Lung microvascular endothelial cell (primary cell): ENCODE data around the gene MOXD1. TPM values are rescaled to one million over a fixed set of nuclear protein-coding genes. Genes with fewer than 3 reads are reported as not detected.
"Not testable (repeated sequence)": the region's sequence is repeated elsewhere in the genome, so short reads cannot be mapped to it uniquely, and the experiment has no call there.

Source experiments
- DNase-seq, 2 donors: peaks; one replicate each; pipeline versions ENCODE4 v3.0.0 to v3.0.0-alpha.2; 2010; ENCODE audit warnings: low read depth in 2 of 2
- total RNA-seq: library from RNA; depleted of rRNA; stranded (reverse); fragments of >200 nt; gene quantifications from 2 replicates; pipeline ENCODE4 v1.2.1, GENCODE V29; 2014

MOXD1 gene
- total RNA-seq, 1 donor from 2014 or later: under 0.01 TPM

DNA sequence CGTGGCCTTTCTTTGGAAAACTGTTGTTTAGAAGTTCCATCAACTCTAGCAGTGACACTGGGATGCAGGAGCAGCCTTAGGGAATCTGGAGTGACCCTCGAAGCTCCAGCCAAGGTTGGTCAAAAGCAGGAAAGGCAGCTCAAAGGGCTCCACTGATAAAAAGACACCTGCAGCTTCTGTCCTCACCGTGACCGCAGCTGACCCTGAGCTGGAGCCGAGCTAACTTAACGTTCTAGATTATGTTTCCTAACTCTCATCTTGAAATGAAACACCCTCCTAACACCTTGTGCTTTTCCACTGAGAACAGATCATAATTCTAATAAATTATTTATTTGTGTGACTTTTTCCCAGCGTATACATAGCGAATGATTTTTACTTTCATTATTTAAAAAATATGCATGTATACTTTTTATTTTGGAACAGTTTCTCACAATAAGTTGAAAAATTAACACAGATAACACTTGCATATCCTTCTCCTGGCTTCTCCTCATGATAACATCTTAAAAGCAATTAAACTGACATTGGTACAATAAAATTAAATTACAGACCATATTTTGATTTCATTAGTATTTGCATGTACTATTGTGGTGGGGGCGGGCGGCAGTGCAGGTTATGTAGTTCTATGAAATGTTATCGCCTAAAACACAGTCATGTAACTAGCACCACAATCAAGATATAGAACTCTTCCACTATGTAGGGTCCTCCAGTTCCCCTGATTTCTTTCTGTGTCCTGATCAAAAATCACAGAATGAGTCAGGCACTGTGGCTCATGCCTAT lies 116.1 kb downstream of the MOXD1 start:
- no peak for DNase-seq

DNA sequence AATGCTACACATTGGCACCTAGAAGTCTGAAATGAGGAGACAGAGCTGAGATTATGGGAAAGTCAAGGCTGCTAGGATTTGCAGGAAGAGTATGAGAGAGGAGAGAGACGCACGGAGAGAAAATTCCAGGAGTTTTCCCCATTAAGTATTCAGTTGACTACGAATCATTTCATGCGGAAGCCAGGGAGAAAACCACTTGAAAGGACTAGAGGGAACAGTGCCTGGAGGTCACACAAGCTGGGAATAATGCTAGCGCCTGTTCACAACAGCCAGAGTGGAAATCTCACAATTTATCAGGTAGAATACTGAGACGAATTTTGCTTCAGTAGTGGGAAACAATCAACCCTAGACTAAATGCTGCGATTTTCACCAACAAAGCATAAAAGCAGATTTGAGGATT lies 118.6 kb downstream of the MOXD1 start:
- no peak for DNase-seq

DNA sequence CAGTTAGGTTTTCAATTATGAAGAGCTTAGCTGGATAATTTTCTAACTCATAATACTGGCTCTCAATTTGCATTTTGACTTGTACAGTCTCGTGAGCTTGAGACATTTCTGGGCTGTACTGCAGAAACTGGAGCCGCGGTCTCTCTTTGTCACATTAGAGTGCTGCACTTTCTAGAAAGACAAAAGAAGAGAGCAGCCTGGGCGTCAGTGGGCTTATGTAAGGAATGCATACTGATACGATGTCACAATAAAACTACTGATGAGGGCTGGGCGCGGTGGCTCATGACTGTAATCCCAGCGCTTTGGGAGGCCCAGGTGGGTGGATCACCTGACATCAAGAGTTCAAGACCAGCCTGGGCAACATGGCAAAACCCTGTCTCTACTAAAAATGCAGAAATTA lies 120.8 kb downstream of the MOXD1 start:
- no peak for DNase-seq

DNA sequence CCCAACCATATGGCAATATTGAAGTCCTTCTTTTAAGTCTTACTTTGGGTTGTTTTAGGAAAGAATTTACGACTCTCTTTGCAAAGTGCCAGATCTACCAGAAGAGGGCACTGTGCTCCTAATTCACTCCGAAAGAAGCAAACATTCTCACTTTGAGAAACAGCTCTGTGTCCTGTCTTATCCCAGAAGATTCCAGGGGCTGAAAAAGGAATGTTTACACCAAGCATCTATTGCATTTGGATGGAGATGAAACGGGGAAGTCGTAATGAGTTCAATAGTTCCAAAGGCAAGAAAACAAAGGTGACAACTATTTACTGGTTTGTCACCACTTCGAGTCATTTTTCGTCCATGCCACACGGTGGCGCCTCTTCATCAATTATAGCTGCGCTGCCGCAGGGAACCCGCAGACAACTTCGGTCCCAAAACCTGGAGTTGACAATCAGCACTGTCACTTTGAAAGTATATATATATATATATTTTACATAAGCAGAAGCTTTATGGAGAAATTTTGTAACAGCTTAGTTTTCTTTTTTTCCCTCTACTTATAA lies 121.6 kb downstream of the MOXD1 start:
- peak; percentile 71 to 78 for DNase-seq

DNA sequence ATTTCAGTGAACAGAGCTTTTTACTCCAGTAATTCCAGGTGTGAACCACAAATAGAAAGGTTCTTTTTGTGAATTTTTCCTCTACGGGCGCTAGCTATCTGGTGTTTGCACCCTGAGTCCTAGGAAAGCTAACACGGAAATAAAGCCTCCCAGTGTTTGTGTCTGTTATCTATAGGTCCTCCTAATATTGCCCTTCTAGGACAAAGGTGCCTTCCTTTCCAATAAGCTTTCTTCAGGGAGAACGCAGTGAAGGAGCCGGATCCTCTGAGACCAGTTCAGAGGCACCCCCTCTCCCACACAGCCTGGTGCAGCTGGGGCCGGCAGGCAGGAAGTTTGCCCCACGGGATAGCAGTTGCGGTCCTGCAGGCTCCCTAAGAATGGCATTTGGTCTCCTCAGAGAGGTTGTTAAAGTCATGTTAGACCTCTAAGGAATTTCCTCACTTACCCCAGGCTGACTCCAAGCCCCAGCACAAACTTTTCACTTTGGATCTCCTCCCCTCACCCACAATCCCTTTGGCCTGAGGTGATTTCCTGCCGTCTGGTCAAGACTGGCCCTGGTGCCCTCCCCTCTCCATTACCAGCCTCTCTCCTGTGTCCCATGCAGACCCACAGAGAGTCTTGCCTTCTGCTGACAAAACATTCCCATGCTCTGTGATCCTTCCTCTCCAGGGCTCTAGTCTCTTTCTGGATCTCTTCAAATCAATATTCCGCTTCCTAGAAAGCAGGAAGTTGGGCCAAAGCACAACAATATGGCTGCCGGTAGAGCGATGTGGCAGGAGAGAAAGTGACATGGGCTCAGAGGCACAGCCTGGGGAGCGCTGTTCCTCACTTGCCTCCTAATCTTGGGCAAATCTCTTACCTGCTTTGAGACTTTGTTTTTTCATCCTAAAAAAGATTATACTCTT lies 126.0 kb downstream of the MOXD1 start:
- no peak for DNase-seq

DNA sequence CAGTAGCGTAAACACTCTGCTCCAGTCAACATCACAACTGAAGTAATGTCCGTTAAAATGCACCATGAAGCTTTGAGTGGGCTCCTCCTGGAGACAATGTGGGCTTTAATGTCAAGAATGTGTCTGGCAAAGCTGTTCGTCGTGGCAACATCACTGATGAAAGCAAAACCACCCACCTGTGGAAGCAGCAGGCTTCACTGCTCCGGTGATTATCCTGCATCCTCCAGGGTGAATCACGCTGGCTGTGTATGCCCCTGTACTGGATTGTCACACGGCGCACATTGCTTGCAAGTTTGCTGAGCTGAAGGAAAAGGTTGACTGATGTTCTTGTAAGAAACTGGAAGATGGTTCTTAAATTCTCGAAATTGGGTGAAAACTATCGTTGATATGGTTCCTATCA lies 128.5 kb downstream of the MOXD1 start:
- no peak for DNase-seq

DNA sequence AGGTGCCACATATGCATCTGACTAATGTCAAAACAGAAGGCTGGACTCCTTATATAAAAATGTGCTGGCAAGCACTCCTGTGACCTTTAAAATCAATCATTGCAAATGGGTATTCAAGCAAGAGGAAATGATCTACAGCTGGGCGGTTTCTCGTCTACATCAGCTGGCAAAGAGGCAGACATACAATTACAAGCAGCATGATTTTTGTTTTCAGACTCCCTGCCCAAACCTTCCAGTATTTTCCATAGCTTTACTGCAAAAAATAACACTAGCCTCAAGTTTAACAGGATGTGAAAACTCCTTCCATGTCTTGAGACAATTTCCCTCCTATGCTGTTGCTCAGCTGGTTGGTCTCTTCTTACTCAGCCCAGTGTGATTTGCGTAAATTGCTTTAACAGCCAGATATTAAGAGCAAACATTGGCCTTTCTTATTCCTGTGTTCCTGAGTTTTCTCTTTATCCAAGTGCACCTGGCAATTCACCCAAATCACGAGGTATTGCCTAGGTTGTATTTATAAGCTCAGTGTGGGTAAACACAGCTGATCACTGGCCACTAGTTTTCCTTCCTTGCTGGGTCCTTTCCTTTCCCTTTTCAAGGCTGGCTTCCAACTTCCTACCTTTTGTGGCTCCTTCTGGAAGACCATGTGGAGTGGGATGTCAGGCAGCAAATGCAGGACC lies 130.4 kb downstream of the MOXD1 start:
- DNase-seq: peak in 1 of 2 donors; percentile 87

DNA sequence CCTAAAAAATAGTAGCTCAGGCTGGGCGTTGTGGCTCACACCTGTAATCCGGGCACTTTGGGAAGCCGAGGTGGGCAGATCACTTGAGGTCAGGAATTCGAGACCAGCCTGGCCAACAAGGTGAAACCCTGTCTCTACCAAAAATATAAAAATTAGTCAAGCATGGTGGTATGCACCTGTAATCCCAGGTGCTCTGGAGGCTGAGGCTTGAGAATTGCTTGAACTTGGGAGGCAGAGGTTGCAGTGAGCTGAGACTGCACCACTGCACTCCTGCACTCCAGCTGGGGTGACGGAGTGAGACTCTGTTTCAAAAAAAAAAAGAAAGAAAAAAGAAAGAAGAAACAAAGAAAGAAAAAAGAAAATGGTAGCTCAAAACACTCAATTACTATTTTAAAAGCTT lies 132.6 kb downstream of the MOXD1 start:
- DNase-seq: not testable (repeated sequence)

DNA sequence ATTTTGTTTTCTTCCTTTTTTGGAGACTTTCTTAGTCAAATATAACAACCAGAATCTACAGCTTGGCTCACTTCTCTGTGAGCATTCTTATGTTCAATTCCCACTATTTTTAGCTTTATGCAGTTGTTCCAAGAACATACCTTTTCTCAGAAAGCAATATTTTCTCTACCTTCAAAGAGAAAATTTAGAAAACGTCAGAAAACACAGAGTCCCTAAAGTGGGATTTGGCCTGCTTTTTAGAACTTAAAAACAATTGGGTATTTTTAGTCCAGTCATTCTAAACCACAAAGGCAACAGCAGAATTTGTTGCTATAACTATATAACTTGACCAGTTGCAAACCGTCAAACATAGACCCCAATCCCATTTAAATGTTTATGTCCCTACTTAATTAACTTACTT lies 133.1 kb downstream of the MOXD1 start:
- no peak for DNase-seq

DNA sequence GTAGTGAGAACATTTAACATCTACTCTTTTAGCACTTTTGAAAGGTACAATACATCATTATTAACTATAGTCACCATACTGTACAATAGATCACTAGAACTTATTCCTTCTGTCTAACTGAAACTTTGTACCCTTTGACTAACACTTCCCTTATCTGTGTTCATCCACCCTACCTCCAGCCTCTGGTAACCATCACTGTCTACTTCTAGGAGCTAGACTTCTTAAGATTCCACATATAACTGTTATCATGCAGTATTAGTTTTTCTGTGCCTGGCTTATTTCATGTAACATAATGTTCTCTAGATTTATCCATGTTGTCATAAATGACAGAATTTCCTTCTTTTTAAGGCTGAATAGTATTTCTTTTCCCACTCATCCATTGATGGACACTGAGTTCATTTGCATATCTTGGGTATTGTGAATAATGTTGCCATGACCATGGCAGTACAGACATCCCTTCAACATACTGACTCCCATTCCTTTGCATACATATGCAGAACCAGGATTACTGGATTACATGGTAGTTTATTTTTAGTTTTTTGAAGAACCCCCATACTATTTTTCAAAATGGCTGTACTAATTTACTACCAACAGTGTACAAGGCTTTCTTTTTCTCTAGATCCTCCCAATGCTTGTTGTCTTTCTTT lies 135.7 kb downstream of the MOXD1 start:
- DNase-seq: no peak

DNA sequence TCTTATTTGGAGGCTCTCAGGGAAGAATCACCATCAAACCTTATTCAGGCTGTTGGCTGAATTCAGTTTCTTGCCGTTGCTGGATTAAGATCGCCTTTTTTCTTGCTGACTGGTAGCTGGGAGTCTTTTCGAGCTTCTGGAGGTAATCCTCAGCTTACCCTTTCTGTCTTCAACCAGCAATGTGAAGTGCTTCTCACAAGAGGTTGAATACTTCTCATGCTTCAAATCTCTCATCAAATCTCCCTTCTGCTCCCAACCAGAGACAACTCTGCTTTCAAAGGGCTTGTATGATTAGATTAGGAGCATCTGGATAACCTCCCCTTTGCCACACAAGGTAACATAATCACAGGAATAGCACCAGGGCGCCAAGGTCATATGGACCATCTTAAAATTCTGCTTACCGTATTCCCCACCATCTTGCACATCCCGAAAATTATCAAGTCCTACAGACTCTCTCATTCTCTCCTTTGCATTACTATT lies 137.2 kb downstream of the MOXD1 start:
- DNase-seq: no peak

DNA sequence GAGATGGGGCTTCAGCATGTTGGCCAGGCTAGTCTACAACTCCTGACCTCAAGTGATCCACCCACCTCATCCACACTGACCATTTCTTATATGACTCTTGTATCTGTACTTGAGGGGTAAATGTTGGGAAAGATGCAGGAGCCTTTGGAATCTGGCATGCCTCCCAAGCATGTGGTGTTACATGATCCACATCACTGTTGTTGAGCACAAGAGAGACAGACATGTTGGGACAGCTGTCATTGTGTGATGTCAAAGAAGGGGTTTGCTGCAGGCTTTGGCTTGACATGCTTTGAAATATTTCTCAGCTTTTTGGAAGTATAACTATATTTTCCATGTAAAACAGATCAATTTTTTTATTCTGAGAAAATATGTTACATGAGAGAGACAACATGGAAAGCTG lies 139.9 kb downstream of the MOXD1 start:
- no peak for DNase-seq

DNA sequence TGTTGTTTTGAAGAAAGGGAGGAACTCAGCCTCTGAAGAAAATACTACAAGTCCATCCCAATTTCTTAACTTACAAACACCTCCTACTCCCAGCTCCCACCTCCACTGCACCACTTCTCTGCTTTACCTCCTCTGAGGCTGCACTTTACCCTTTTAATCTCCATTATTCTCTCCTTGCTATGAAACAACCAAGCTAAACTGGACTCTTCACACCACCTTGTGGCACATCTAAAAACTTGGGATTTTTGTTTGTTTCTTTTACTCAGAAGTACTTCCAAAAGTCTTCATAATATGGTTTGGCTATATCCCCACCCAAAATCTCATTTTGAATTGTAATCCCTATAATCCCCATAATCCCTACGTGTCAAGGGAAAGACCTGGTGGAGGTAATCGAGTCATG lies 142.2 kb downstream of the MOXD1 start:
- DNase-seq: peak; percentile 46 to 55

DNA sequence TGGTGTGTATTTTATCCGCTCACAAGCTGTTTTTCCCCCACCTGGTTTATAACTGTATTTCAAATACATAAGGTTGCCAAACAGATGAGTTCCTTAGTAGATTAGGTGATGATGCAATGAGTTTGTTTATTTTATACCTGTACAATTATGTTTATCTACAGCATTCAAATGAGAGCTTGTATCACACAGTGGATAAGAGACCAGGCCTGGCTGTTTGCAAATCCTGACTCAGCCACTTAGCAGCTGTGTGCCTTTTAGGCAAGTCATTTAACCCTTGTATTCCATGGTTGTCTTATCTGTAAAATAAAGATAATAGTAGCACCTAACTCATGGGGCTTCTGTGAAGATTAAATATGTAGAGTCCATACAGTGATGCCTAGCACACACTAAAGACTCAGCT lies 143.7 kb downstream of the MOXD1 start:
- DNase-seq: no peak

DNA sequence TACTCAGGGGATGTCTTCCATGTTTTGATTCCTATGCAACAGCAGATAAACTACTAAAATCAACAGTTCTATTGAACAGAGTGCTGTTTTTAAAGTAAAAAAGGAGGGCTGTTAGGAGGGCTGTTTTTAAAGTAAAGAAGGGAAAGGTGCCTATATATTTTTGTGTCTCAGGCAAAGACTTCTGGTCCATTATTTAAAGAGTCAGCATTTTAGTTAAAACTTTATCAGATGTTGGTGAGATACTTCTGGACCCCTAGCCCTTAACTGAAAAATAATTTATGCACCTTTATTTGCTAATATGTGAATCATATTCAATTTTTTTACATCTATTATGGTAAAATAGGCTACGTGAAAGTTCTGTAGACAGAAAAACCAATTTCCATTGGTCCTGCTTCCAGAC lies 144.8 kb downstream of the MOXD1 start:
- DNase-seq: no peak

DNA sequence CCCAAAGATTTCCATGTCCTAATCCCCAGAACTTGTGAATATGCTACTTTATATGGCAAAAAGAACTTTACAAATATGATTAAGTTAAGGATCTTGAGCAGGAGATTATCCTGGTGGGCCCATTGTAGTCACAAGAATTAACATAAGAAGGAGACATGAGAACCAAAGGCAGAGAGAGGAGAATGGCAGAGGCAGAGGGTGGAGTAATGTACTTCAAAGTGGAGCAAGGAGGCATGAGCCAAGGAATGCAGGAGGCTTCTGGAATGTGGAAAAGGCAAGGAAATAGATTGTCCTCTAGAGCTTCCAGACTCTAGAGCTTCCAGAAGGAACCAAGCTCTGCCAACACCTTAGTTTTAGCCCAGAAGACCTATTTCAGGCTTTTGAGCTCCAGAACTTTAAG lies 147.4 kb downstream of the MOXD1 start:
- DNase-seq: no peak

DNA sequence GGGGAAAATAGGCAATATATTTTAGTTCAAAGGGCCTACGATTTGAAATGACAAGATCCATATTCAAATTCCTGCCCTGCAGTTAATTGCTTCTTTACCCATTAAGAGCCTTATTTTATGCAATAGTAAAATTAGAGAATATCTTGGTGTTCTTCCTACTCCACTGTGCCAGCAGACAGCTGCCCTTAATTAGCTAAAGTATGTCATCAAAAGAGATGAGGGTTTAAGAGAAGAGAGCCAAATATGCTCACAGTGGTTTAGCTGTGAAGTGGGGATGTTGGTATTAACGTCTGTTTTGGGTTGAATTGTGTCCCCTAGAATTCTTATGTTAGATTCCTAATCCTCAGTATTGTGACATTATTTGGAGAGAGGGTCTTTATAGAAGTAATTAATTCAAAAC lies 148.1 kb downstream of the MOXD1 start:
- DNase-seq: no peak

DNA sequence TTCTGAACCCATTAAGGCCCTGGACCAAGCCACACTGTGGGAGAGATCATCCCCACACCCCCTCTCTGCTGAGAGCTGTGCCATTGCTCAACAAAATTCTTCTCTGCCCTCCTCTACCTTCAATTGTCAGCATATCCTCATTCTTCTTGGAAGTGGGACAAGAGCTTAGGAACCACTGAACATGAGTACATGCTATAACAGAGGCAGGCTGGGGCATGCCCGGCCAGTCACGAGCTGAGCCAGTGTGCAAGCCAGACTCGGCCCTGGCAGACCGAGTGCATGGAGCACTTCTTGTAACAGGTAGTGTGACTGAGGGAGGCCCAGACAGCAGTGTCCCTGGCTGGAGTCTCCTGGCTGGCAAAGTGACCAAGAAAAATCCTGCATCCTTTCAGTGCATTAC lies 149.2 kb downstream of the MOXD1 start:
- no peak for DNase-seq

DNA sequence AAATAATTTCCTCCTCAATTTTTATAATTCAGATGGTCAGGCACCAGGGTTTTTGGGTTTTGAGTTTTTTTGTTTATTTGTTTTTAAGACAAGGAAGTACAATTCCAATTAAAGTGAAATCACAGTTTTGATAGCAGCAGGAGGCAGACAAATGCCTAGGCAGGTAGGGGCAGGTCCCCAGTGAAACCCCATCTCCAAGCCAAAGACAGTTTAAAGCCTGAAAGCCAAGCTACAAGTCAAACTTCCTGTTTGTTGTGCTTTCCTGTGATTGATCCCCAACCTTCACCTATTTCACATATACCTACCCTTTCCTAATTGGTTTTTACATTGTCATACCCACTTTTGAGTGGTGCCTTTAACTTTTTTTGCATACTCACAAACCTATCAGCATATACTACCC lies 149.6 kb downstream of the MOXD1 start:
- DNase-seq: no peak

DNA sequence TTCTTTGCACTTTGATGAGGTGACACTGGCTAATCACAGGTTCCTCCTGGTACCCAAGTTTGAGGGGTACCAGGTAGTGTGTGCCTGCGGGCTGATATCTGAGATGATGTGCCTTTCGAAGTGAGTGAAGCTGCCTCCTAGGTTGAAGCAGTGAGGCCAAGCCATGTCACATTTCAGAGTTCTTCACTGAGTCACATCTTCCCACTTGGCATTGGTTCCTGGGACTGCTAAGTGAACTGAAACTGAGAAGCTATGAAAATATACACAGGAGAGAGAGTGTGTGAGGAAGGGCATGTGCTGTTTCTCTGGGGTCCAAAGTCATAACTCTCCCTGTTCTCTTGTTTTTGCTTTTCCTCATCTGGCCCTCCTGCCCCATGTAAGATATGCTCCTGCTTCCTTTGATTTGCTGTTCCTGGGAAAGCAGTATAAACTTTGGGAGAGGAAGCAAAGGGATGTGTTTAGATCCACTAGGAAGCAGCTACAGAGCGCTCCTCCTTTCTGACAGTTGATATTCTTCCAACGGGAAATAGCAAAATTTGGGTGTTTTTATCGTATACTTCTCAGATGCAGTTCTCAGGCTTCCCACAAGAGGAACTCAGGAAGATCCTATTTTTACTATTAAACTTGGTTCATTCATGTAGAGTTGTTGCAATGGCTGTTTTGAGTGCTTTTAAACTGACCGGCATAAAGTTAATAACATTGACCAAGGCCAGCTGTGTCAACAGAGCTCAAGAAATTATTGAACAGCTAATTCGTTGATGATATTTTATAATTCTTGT lies 153.7 kb downstream of the MOXD1 start:
- DNase-seq: peak in 1 of 2 donors; percentile 8
